Osteoblast (primary cell): ENCODE data around the gene LRBA. TPM values are rescaled to one million over a fixed set of nuclear protein-coding genes. Genes with fewer than 3 reads are reported as not detected.

Experiments used
- DNase-seq: peaks from one replicate; pipeline ENCODE4 v3.0.0; 2011; ENCODE audit warnings: low spot score, mixed read lengths; ENCODE audit not compliant: insufficient read length; ENCODE audit errors: missing footprints
- H2AFZ ChIP-seq: 2 replicates; pipeline ENCODE4 v1.6.0; 2011; ENCODE audit warnings: mild to moderate bottlenecking, low read length
- H3K27ac ChIP-seq: 2 replicates; pipeline ENCODE4 v1.5.1; 2011; ENCODE audit warnings: mild to moderate bottlenecking, low read depth, low read length, moderate library complexity
- H3K27me3 ChIP-seq: 2 replicates; pipeline ENCODE4 v1.6.0; 2012; ENCODE audit warnings: mild to moderate bottlenecking, control low read depth, inconsistent platforms, low read length, moderate library complexity; ENCODE audit not compliant: insufficient read depth
- H3K36me3 ChIP-seq: 2 replicates; pipeline ENCODE4 v1.5.1; 2011; ENCODE audit warnings: mild to moderate bottlenecking, low read length, control low read depth, moderate library complexity; ENCODE audit not compliant: insufficient read depth
- H3K4me1 ChIP-seq: 2 replicates; pipeline ENCODE4 v1.5.1; 2011; ENCODE audit warnings: mild to moderate bottlenecking, low read length, control low read depth, moderate library complexity; ENCODE audit not compliant: insufficient read depth
- H3K4me2 ChIP-seq: 2 replicates; pipeline ENCODE4 v1.6.0; 2011; ENCODE audit warnings: mild to moderate bottlenecking, low read length; ENCODE audit not compliant: insufficient read depth
- H3K4me3 ChIP-seq: fragments of 200-600 bp; sonication (generic); 3 replicates; pipeline ENCODE4 v1.5.1; 2012; ENCODE audit warnings: mild to moderate bottlenecking, low read length, inconsistent platforms; ENCODE audit not compliant: insufficient read depth
- H3K79me2 ChIP-seq: 2 replicates; pipeline ENCODE4 v1.6.0; 2012; ENCODE audit warnings: mild to moderate bottlenecking, low read length, control low read depth, inconsistent platforms; ENCODE audit not compliant: insufficient read depth
- H3K9me3 ChIP-seq: 2 replicates; pipeline ENCODE4 v1.5.1; 2011; ENCODE audit warnings: low read depth, low read length, control low read depth
- H4K20me1 ChIP-seq: 2 replicates; pipeline ENCODE4 v1.6.0; 2012; ENCODE audit warnings: mild to moderate bottlenecking, low read length, control low read depth; ENCODE audit not compliant: insufficient read depth
- CTCF ChIP-seq: IDR thresholded peaks from 2 replicates; pipeline ENCODE4 v1.5.1; 2011; ENCODE audit warnings: mild to moderate bottlenecking, low read depth, low read length, moderate library complexity; ENCODE audit errors: extremely low read depth
- total RNA-seq: library from RNA; depleted of rRNA; stranded (reverse); fragments of >200 nt; gene quantifications from 2 replicates; pipeline ENCODE4 v1.2.3, GENCODE V29; 2012

LRBA gene
- total RNA-seq, 1 donor, result 67.3 TPM

- Histone ChIP-seq H3K79me2 (no peaks in the 10 kb centered on the region), H3K4me3 (no peak overlapping the region), H3K36me3 (no peaks in the 10 kb centered on the region), H3K9me3 (no peaks in the 10 kb centered on the region), H3K27me3 (no peaks in the 10 kb centered on the region), H3K4me2 (no peak overlapping the region), H2AFZ (no peak overlapping the region), H3K4me1 (peaks cover 6% of the 10 kb centered on the region), H4K20me1 (no peaks in the 10 kb centered on the region), H3K27ac (no peak overlapping the region)
- DNase-seq, result no peak
- TF ChIP-seq CTCF, result no peak
These were observed 686.6 kb downstream of the LRBA start for GRCh38 chr4:150328496-150328895.

- no peak for DNase-seq
- Histone ChIP-seq H3K79me2 (no peaks in the 10 kb centered on the region), H3K4me1 (peaks cover 8% of the 10 kb centered on the region), H2AFZ (no peak overlapping the region), H3K4me3 (no peak overlapping the region), H4K20me1 (no peaks in the 10 kb centered on the region), H3K4me2 (no peak overlapping the region), H3K27me3 (no peaks in the 10 kb centered on the region), H3K27ac (no peak overlapping the region), H3K36me3 (no peaks in the 10 kb centered on the region), H3K9me3 (no peaks in the 10 kb centered on the region)
- TF ChIP-seq CTCF, result no peak
These were observed 687.8 kb downstream of the LRBA start for GRCh38 chr4:150327262-150327780.

GRCh38 chr4:150325872-150326271 is 689.2 kb downstream of the LRBA start:
- Histone ChIP-seq H2AFZ (no peak overlapping the region), H3K79me2 (no peaks in the 10 kb centered on the region), H3K27ac (no peak overlapping the region), H3K36me3 (no peaks in the 10 kb centered on the region), H3K4me1 (peaks cover 8% of the 10 kb centered on the region), H3K4me2 (no peak overlapping the region), H3K4me3 (no peak overlapping the region), H3K27me3 (no peaks in the 10 kb centered on the region), H4K20me1 (no peaks in the 10 kb centered on the region), H3K9me3 (no peaks in the 10 kb centered on the region)
- no peak for DNase-seq
- no peak for TF ChIP-seq CTCF

GRCh38 chr4:150323406-150324325 is 691.4 kb downstream of the LRBA start:
- Histone ChIP-seq H3K79me2 (no peaks in the 10 kb centered on the region), H3K9me3 (no peaks in the 10 kb centered on the region), H3K27me3 (no peaks in the 10 kb centered on the region), H3K4me1 (peaks cover 8% of the 10 kb centered on the region), H4K20me1 (no peaks in the 10 kb centered on the region), H3K36me3 (no peaks in the 10 kb centered on the region), H3K27ac (no peak overlapping the region), H3K4me2 (no peak overlapping the region), H2AFZ (no peak overlapping the region), H3K4me3 (no peak overlapping the region)
- no peak for TF ChIP-seq CTCF
- peak; percentile 48 for DNase-seq
